T-helper 2 cell treated with Interferon-gamma antibody and Interleukin-4, amounts not matched to agents 5 μg/mL and 100 μg/mL, for 36 hours (primary cell): ENCODE data around the gene FAM162B.
A peak's percentile ranks its signal among the peaks of the same experiment; 100 is the strongest.

Source experiments
- DNase-seq: peaks from one replicate; pipeline ENCODE4 v3.0.0; 2021; ENCODE audit warnings: low spot score
- H3K27ac Mint-ChIP-seq: one replicate; pipeline ENCODE4 v1.8.0; 2021; ENCODE audit warnings: mild to moderate bottlenecking, mixed read lengths
- H3K27me3 Mint-ChIP-seq: one replicate; pipeline ENCODE4 v1.8.0; 2021; ENCODE audit warnings: low read depth, mixed read lengths
- H3K36me3 Mint-ChIP-seq: one replicate; pipeline ENCODE4 v1.8.0; 2021; ENCODE audit warnings: low read depth, mixed read lengths
- H3K4me1 Mint-ChIP-seq: one replicate; pipeline ENCODE4 v1.8.0; 2021; ENCODE audit warnings: low read depth, mixed read lengths
- H3K4me3 Mint-ChIP-seq: one replicate; pipeline ENCODE4 v1.8.0; 2022; ENCODE audit warnings: mild to moderate bottlenecking, moderate library complexity, mixed read lengths
- H3K9me3 Mint-ChIP-seq: one replicate; pipeline ENCODE4 v1.8.0; 2021; ENCODE audit warnings: mixed read lengths

The FAM162B gene

GRCh38 chr6:116764961-116765841 lies at the start of gene FAM162B:
FAM162B (minus strand) TSS chr6:116765719; CDS start chr6:116765576, 143 bp downstream.
- H3K27ac Mint-ChIP-seq, result no peak within 1 kb of the TSS
- DNase-seq, result no peak
- no peaks in the 10 kb centered on the region for H3K9me3 Mint-ChIP-seq
- H3K4me1 Mint-ChIP-seq, result peaks cover 4% of the 10 kb centered on the region
- peaks cover 66% of the 10 kb centered on the region for H3K27me3 Mint-ChIP-seq
- no peaks in the 10 kb centered on the region for H3K36me3 Mint-ChIP-seq
- H3K4me3 Mint-ChIP-seq, result peak within 1 kb of the TSS; percentile 63

GRCh38 chr6:116812051-116812650 lies 46.6 kb upstream of the FAM162B start:
- Mint-ChIP-seq H3K4me3 (no peak overlapping the region), H3K4me1 (no peaks in the 10 kb centered on the region), H3K27ac (no peak overlapping the region), H3K36me3 (no peaks in the 10 kb centered on the region), H3K27me3 (no peaks in the 10 kb centered on the region), H3K9me3 (peaks cover 8% of the 10 kb centered on the region)
- no peak for DNase-seq

- peaks cover 7% of the 10 kb centered on the region for H3K27me3 Mint-ChIP-seq
- no peak overlapping the region for H3K27ac Mint-ChIP-seq
- no peak for DNase-seq
- H3K36me3 Mint-ChIP-seq, result no peaks in the 10 kb centered on the region
- peaks cover 3% of the 10 kb centered on the region for H3K4me1 Mint-ChIP-seq
- no peak overlapping the region for H3K4me3 Mint-ChIP-seq
- no peaks in the 10 kb centered on the region for H3K9me3 Mint-ChIP-seq
These were observed 36.5 kb upstream of the FAM162B start for GRCh38 chr6:116801971-116802370.

GRCh38 chr6:116799945-116800344 lies 34.4 kb upstream of the FAM162B start:
- no peak overlapping the region for H3K27ac Mint-ChIP-seq
- DNase-seq, result no peak
- H3K27me3 Mint-ChIP-seq, result peaks cover 7% of the 10 kb centered on the region
- no peak overlapping the region for H3K4me3 Mint-ChIP-seq
- peaks cover 3% of the 10 kb centered on the region for H3K4me1 Mint-ChIP-seq
- no peaks in the 10 kb centered on the region for H3K36me3 Mint-ChIP-seq
- no peaks in the 10 kb centered on the region for H3K9me3 Mint-ChIP-seq

GRCh38 chr6:116797585-116797984 lies 32.1 kb upstream of the FAM162B start:
- Mint-ChIP-seq H3K27ac (no peak overlapping the region), H3K27me3 (peaks cover 2% of the 10 kb centered on the region), H3K4me1 (peaks cover 3% of the 10 kb centered on the region), H3K4me3 (no peak overlapping the region), H3K36me3 (no peaks in the 10 kb centered on the region), H3K9me3 (no peaks in the 10 kb centered on the region)
- DNase-seq, result no peak

- no peak for DNase-seq
- Mint-ChIP-seq H3K27ac (no peak overlapping the region), H3K4me3 (no peak overlapping the region), H3K36me3 (no peaks in the 10 kb centered on the region), H3K4me1 (peaks cover 3% of the 10 kb centered on the region), H3K27me3 (peaks cover 2% of the 10 kb centered on the region), H3K9me3 (no peaks in the 10 kb centered on the region)
These were observed 27.7 kb upstream of the FAM162B start for GRCh38 chr6:116793224-116793623.

- Mint-ChIP-seq H3K27me3 (peaks cover 2% of the 10 kb centered on the region), H3K4me3 (no peak overlapping the region), H3K27ac (no peak overlapping the region), H3K4me1 (peaks cover 2% of the 10 kb centered on the region), H3K9me3 (no peaks in the 10 kb centered on the region), H3K36me3 (no peaks in the 10 kb centered on the region)
- no peak for DNase-seq
These were observed 18.3 kb upstream of the FAM162B start for GRCh38 chr6:116783852-116784251.

- no peaks in the 10 kb centered on the region for H3K9me3 Mint-ChIP-seq
- H3K27me3 Mint-ChIP-seq, result peaks cover 4% of the 10 kb centered on the region
- H3K4me1 Mint-ChIP-seq, result peaks cover 2% of the 10 kb centered on the region
- DNase-seq, result no peak
- H3K36me3 Mint-ChIP-seq, result no peaks in the 10 kb centered on the region
- H3K4me3 Mint-ChIP-seq, result no peak overlapping the region
- H3K27ac Mint-ChIP-seq, result no peak overlapping the region
These were observed 14.2 kb upstream of the FAM162B start for GRCh38 chr6:116779573-116780164.

GRCh38 chr6:116773886-116774285 lies 8.4 kb upstream of the FAM162B start:
- no peak overlapping the region for H3K27ac Mint-ChIP-seq
- no peaks in the 10 kb centered on the region for H3K4me1 Mint-ChIP-seq
- H3K36me3 Mint-ChIP-seq, result no peaks in the 10 kb centered on the region
- H3K4me3 Mint-ChIP-seq, result no peak overlapping the region
- no peak for DNase-seq
- H3K9me3 Mint-ChIP-seq, result no peaks in the 10 kb centered on the region
- H3K27me3 Mint-ChIP-seq, result peaks cover 9% of the 10 kb centered on the region

- no peaks in the 10 kb centered on the region for H3K9me3 Mint-ChIP-seq
- DNase-seq, result no peak
- peaks cover 12% of the 10 kb centered on the region for H3K27me3 Mint-ChIP-seq
- H3K36me3 Mint-ChIP-seq, result no peaks in the 10 kb centered on the region
- no peak overlapping the region for H3K27ac Mint-ChIP-seq
- H3K4me1 Mint-ChIP-seq, result no peaks in the 10 kb centered on the region
- no peak overlapping the region for H3K4me3 Mint-ChIP-seq
These were observed 6.9 kb upstream of the FAM162B start for GRCh38 chr6:116772450-116772849.

- no peak for DNase-seq
- no peak overlapping the region for H3K27ac Mint-ChIP-seq
- no peak overlapping the region for H3K4me3 Mint-ChIP-seq
- peaks cover 53% of the 10 kb centered on the region for H3K27me3 Mint-ChIP-seq
- no peaks in the 10 kb centered on the region for H3K36me3 Mint-ChIP-seq
- no peaks in the 10 kb centered on the region for H3K9me3 Mint-ChIP-seq
- H3K4me1 Mint-ChIP-seq, result peaks cover 4% of the 10 kb centered on the region
These were observed 2.2 kb upstream of the FAM162B start for GRCh38 chr6:116767715-116768114.

GRCh38 chr6:116766506-116767176 lies 1.1 kb upstream of the FAM162B start:
- Mint-ChIP-seq H3K9me3 (no peaks in the 10 kb centered on the region), H3K27me3 (peaks cover 64% of the 10 kb centered on the region), H3K4me3 (peak overlapping the region; percentile 63), H3K27ac (no peak overlapping the region), H3K36me3 (no peaks in the 10 kb centered on the region), H3K4me1 (peaks cover 4% of the 10 kb centered on the region)
- no peak for DNase-seq

GRCh38 chr6:116764629-116764960 lies 924 bp downstream of the FAM162B start:
- H3K27ac Mint-ChIP-seq, result no peak overlapping the region
- peak overlapping the region; percentile 53 for H3K4me3 Mint-ChIP-seq
- no peak for DNase-seq
- peaks cover 4% of the 10 kb centered on the region for H3K4me1 Mint-ChIP-seq
- H3K27me3 Mint-ChIP-seq, result peaks cover 68% of the 10 kb centered on the region
- H3K36me3 Mint-ChIP-seq, result no peaks in the 10 kb centered on the region
- no peaks in the 10 kb centered on the region for H3K9me3 Mint-ChIP-seq
